Suppressor macrophage treated with lipopolysaccharide for 4 hours (primary cell): ENCODE measurements around the gene PTPRD.

Experiments
- DNase-seq: peaks from one replicate; pipeline ENCODE4 v3.0.0-alpha.2; 2020

PTPRD gene

DNA sequence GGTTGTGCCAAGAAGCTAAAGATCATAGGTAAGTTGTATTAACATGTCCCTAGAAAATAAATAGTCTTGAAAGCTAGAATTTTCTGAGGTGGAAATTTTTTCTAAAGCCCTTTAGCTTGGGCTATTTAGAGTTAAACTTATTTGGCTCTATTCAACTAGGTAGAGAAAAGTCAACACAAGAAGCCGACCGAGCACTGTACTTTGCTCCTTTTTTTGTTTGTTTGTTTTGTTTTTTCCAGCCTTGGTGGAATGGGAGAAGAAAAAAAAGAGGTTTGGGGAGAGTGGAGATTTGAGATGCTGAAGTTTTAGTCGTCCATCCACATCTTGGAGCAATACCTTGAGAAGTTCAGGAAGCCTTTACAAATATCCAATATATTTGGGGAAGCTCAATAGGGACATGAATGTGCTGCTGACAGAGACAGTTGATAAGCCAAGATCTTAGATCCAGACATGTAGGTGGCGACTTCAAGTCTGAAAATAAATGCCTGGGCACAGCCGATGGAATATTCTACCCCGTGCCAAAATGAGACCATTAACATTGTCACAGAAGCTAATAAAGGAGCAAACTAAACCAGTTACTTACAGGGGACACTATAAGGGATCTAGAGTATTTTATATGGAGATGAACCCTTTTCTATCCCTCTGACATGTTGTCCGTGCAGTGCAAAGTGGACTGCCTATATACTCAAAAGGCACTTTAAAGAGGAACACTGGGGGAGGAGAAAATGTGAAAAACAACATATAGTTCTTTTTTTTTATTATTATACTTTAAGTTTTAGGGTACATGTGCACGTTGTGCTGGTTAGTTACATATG, 466.1 kb downstream of the PTPRD start:
- no peak for DNase-seq

DNA sequence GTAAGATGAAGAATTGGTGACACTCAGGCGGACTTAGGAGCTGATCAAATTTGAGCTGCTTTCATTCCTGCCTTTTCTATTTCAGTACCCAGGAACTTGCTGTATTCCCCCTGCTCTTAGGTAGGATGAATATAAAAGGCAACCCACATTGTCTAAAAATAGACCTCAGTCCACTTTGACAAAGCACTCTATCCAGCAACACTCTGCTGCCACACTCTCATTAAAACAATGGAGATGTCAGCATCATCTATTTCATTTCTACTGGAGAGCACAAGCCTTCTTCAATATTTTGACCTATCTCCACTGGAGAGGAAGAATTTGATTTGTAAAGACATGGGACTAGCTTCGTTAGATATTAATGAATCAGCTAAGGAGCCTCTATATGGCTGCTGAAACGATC, 468.4 kb downstream of the PTPRD start:
- DNase-seq = no peak

DNA sequence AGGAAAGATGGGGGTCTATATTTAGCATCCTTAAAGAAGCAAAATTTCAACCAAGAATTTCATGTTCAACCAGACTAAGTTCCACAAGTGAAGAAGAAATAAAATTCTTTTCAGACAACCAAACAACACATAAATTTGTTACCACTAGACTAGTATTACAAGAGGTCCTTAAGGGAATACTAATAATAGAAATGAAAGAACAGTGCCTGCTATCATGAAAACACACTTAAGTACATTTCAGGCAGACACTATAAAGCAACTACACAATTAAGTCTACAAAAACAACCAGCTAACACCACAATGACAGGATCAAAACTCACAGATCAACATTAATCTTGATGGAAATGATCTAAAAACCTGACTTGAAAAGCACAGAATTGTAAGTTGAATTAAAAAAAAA, 477.2 kb downstream of the PTPRD start:
- DNase-seq = no peak

DNA sequence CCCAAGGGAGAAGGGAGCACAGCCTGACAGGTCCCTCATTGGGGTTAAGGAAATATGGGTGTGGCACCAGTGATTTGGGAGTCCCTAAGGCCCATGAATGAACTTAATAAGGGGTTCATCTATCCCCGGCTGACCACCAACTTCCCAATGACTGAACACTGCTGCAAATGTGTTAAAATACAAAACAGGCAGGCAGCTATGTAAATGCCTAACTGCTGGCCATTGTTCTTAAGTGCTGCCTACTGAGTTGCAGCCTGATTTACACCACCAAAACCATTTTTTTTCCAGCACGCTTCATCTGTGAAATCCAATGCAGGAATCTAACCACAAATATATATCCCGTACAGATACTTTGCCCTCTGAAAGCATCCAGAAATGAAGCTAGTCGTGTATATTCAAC, 478.5 kb downstream of the PTPRD start:
- DNase-seq = no peak

DNA sequence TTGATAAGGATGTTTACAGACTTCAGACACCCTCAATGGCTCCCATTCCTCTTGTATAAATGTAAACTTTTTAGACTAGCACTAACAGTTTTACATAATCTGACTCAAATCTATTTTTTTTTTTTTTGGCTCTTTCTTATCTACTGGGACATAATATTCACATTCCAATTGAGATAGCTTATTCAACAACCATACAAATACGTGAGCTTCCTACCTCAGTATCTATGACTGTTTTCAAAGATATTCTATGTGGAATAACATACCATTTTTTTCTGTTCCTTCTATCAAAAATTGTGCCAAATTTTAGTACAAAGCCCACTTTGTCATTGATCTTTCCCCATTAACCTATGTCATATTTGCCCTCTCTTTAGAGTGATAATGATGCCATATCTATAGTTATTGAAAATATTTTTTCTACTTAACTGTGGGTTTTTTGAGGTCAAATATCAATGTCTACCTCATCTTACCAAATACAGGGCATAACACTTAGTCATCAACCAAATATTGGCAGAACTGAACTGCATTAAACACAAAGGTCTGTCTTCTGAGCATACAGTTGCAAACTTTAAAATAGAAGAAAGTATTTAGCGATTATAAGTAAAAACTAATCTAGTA, 482.6 kb downstream of the PTPRD start:
- no peak for DNase-seq

DNA sequence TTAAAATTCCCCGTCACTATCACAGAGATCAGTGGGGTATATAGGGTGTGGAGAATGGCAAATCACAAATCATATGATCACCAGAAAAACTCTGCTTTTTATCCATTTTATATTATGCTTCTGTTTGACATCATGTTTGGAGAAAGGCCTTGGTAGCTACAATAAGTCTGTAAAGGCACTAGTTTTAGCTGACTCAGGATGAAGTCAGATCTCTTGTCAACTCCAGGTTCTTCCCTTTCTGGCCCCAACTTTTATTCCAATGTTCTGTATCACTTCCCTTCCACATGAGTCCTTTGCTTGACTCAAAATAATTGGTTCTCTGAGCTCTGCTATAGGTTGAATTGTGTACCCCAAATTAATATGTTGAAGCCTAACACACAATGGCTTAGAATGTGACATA, 484.9 kb downstream of the PTPRD start:
- DNase-seq = no peak

DNA sequence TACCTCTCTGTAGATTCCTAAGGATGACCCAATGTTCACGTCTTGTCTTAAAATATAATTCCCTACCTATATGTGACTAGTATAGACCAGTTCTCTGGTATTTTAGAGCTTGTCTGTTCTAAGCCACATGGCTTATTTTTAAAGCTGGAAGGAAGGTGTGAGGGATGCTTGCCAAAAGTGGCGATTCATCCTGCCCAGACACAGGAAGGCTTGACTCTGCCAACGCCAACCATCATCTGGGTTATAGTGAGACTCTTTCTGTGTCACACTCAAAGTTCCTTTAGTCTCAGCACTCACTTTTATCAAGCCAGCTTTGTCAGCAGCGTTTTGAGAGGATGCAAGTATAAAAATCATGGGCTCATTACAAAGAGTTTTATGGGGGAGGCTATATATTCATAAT, 500.0 kb downstream of the PTPRD start:
- no peak for DNase-seq

DNA sequence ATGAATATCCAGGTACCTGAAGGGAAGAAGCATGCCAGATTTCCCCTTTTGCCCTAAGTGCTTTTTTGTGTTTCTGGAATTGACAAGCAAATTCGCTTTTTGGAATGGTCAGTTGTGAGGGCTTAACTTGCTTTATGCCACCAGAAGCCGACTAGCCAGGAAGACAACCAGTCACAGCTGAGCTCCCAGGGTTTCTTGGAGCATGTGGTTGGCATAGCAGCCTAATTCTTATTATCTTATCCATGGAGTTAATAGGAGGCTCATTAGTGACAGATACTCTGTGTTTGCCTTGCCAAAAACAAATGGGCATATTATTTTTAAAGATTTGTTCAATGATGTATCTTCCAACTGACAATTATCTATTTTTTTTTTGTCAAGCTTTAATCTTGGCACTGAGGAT, 500.7 kb downstream of the PTPRD start:
- DNase-seq = no peak

DNA sequence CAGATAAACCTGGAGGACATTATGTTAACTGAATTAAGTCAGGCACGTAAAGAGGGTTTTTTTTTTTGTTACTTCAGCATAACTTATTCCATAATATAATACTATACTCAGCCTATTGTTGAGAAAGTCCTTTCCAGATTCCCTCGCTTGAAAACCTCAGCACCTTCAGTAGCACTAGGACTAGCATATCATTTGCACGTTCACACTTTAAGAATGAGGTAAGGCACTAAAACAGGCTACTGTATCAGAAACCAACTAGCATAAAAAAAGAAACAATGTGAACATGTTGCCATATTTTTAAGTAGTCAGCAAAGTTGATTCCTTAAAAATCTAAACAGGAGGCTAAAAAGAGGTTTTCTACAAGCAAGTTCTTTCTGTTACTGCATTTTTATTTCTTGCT, 504.0 kb downstream of the PTPRD start:
- DNase-seq = no peak

DNA sequence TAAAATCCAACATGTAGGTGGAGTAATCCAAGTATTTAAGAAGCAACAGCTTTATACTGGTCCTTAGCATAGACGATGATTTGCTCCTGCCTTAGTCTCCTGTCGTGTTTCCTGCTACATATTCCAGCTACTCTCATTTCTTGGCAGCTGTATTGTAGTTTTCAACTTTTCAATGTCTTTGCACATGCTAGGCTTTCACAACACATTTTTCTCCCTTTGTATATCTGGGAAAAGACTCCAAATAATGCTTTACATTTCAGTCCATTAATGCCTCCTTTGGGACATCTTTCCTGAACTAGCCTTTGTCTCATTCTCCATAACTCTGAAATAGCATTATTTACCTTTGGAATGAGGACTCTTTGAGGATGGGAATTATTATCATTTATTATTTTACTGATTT, 508.0 kb downstream of the PTPRD start:
- no peak for DNase-seq

DNA sequence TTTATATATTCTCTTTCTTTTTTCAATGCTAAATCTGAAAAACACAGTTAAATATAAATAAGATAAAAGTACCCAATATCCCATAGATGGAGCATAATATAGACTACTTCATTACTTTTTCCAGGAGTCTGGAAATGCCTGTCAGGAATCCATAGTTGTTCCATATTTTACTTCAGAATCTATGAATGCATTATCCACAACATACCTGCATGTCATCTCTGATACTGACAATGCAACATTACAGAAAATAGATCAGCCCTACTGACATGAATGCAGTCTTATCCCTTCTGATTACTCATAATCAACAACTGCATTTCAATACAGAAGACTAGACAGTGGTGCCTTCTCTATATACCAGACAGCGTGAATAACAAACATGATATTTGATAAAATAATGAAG, 517.6 kb downstream of the PTPRD start:
- no peak for DNase-seq

DNA sequence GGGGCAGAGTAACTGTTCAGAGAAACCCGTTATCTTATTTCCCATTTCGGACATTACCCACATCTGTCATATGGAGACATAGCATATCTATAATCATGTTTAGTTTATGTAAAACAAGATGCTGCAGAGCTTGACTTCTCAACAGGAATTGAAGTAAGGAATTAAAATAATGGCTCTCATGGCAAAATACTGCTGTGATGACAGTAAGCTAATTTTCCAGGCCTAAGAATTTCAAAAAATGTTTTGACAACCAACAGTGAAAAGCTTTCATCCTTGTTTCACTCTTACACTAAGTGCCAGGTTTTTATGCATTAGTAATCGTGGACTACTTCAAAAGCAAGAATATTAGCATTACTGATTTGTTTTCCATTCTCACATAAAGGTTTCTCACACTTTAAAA, 518.2 kb downstream of the PTPRD start:
- no peak for DNase-seq

DNA sequence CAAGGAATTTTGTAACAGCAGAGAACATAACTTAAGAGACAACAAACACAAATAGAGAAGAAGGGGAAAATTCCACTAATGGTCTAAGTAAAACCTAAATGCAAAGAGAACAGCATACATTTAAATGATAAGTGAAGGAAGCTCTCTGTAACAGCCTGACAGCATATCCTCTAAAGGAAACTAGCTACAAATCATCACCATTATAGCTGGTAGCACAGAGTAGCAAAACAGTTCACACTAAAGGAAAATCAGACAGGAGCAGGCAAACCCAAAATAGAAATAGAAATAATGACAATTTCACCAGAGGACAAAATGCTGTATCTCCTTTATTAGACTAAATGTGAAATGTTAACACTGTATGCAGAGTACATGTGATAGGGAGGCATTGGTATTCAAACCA, 532.8 kb downstream of the PTPRD start:
- DNase-seq = no peak

DNA sequence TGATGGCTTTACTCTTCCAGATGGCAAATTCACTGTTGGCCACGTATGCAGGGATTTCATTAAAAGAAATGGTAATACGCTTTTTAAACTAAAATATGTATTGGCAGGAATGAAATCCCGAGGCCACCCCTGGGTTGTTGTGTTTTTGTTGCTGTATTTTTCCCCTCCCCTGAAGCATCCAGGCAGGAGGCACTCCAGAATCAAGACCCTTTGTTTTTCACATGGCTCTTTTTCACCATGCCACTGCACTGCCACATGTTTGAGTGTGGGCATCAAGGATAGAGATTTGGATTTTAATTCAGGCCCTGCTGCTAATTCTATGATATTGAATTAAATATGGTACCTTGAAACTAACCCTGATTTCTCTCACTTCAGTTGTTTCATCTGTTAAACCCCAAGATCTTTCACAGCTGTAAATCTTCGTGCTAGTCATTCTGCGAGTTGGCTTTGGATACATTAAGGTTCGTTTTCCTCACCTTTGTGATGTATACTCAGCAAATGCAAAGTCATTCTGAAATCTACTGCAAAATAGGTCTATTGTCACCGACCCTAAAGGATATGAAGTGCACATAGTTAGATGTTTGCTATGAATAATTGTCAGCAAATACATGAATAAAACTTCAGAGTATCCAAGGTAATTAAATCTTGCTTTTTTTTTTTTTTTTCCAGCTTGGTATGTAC, 533.4 kb downstream of the PTPRD start:
- no peak for DNase-seq

DNA sequence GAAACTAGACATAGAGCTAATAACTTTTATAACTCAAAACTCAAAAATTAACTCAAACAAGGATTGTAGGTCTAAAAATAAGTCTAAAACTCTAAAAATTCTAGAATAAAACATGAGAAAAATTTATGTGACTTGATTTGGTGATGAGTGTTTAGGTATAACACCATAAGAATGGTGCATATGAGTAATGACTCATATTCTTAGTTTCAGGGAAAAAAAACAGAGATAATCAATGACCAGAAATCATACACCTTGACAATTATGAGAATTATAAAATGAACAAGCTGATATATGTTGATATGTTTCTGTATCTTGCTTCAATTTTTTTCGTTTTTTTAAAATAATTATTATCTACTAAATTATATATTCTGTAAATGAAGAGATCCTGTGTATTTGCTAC, 541.2 kb downstream of the PTPRD start:
- no peak for DNase-seq

DNA sequence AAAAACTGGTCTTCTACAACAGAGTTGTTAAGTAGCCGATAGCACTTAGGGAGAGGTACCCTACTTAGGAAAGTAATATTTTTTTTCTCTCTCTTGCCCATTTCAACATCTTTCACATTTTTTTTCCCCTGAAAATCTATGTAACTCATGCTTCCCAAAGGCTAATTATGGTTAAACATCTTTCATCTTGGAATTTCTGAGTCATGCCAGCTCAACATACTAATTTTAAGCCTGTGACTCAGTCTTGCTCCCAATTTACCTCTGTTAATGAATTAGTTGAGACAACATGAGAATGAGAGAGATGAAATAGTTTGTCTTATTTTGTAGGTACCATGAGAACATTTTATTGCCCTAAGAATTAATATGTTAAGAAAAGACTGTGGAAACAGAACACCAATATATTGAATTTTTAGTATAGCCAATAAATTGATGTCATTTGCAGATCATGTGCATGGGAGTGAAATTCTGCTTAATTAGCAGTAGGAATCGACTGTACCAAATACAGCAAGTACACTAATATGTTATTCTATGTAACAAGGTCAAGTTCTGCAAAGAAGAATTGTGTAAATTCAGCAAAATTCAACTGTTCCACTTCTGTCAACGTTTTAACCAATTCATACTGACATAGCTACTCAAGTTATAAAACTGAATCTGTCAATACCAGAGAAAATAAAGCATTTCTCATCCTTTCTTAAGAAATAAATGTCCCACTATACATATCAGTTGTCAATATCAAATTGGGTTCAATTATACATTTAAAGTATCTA, 550.0 kb downstream of the PTPRD start:
- DNase-seq = no peak

DNA sequence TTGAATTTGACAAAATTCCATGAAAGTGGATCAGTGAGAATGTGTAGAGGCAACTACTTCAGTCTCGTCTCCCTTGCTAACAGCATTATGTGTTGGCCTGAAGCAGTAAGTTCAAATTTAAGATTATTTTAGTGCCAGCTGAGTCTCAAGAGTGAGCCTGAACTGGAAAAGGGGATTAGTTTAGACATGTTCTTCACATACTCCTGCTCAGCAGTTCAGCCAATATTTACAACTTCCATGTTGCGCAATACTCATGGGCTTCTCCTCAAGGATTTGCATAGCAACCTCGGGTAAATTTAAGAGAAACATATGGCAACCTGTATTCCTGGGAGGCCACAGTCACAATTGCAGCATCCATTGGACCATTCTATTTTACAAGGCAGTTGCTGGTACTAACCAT, 553.8 kb downstream of the PTPRD start:
- DNase-seq = no peak

DNA sequence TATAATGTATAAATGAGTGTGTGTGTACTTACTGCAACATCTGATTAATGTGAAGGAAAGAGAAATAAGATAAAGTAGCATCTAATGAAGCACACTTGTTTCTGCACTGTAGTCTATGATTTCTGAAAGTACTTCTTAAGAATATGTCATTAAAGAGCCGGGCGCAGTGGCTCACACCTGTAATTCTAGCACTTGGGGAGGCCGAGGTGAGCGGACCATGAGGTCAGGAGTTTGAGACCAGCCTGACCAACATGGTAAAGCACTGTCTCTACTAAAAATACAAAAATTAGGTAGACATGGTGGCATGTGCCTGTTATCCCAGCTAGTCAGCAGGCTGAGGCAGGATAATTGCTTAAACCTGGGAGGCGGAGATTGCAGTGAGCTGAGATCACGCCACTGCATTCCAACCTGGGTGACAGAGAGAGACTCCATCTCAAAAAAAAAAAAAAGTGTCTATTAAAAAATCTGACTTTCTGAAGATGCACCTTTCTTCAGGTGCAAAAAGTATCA, 556.9 kb downstream of the PTPRD start:
- DNase-seq = no peak

DNA sequence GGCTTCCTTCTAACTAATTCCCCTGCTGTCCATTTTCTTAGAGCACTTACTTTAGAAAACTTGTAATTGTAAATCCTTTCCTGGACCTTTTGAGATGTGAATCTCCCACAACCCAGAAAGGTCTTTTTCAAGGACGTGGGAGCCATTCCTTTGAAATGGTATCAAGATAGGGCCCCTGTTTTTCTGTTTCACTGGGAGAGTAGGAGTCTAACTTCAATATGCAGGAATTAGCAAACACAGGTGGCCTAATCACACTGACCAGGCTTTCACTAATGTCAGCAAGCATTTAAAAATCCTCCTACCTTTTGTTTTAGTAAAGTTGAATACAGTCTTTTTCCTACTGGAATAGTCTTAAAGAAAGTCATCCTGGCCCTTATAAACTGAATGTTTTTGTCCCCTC, 558.3 kb downstream of the PTPRD start:
- no peak for DNase-seq

DNA sequence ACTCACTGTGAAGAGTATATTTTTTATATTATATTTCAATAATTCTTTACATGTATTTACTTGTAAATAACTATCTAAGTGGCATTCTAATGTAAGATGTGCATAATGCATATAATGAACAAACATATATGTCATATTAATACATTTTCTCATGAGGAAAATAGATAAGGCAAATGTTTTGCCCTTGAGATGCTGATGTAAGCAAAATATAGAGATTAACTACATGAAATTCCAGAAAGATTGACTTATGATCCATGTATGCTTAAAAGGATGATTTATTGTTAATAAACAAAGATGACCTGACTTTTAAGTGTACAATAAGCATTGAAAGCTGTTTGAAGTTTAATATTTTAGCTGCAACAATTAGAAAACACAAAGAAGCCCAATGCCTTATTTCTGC, 559.9 kb downstream of the PTPRD start:
- DNase-seq = no peak

DNA sequence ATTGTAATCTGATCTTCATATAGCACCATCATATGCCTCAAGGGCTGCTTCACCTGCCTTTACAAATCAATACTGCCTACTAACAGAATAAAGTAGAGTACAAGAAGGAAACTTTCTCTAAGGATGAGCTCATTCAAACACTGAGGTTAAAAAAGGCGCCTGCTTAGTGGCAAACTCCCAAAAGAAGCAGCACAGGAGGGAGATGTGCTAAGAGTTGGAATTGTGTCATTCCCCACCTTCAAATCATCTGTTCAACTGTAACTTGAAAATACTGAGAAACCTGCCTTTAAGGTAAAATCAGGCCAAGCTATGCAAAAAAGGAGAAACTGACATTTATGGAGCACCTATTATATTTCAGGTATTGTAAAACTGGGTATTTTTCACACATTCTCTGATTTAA, 560.6 kb downstream of the PTPRD start:
- no peak for DNase-seq

DNA sequence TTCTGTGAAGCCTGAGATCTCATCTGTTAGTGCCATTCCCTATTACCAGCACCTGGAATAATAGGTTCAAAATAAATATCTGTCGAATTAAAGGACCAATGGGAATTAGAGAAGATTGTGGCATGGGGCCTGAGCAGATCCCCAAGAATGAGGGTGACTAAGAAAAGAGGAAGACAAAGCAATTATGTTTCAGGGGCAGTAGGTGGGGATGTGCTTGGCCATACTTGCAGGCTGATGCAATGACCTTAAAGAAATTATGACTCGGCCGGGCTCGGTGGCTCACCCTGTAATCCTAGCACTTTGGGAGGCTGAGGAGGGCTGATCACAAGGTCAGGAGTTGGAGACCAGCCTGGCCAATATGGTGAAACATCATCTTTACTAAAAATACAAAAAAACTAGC, 562.8 kb downstream of the PTPRD start:
- DNase-seq = peak; percentile 16

DNA sequence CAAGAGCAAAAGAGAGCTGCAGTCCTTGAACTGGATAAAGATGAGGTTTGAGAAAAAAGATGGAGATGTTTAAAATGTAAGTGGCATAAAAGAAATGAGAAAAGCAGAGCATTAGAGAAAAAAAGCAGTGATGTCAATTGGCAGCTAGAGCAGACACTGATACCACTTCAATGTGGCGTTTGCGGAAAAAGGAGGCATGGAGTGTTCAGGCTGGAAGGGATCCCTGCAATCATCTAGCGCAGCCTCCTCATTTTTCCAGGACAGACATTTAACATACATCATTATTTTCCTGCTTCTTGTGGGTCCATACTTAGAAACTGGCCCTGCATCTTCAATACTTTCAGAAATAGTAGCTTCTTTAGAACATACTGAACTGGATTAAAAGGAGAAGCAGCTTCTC, 563.8 kb downstream of the PTPRD start:
- no peak for DNase-seq
